ENCODE data around the gene FAM83G. TPM values are rescaled to one million over a fixed set of nuclear protein-coding genes. Genes with fewer than 3 reads are reported as not detected.

The FAM83G gene
- total RNA-seq, 2 experiments from 2014 or later, result 2.9 to 3.0 TPM

- Histone ChIP-seq H3K4me3 (ENCODE audit: low read length) (no peak overlapping the region), H3K4me1 (ENCODE audit: insufficient read depth, low read length) (peaks cover 55% of the 10 kb centered on the region), H3K27ac (ENCODE audit: low read depth in 1 of 2, low read length in 2 of 2) (no peak overlapping the region), H3K27me3 (ENCODE audit: control insufficient read depth in 1 of 2, insufficient read depth in 2 of 2, low read length in 2 of 2) (no peaks in the 10 kb centered on the region), H3K9me3 (ENCODE audit: control insufficient read depth in 1 of 2, insufficient read depth in 1 of 2, low read length in 2 of 2) (peaks cover 0 to 13% of the 10 kb centered on the region in 2 experiments), H3K36me3 (ENCODE audit: insufficient read depth, low read length) (peaks cover 8% of the 10 kb centered on the region)
- CTCF ChIA-PET, result no interaction called here
- DNase-seq, result no peak
- POLR2A ChIA-PET, result no interaction called here
- H3K9me3 Mint-ChIP-seq, result peaks cover 2% of the 10 kb centered on the region
- no peak for ATAC-seq (ENCODE audit: poor library complexity)
- H3K4me1 Mint-ChIP-seq (ENCODE audit: low read depth), result peaks cover 23% of the 10 kb centered on the region
- H3K4me3 Mint-ChIP-seq, result no peak overlapping the region
- H3K27ac Mint-ChIP-seq, result no peak overlapping the region
- peaks cover 14% of the 10 kb centered on the region for H3K36me3 Mint-ChIP-seq (ENCODE audit: low read depth)
- no peaks in the 10 kb centered on the region for H3K27me3 Mint-ChIP-seq
- intact Hi-C loops (cut with DNase I, micrococcal nuclease), result no loop called here
- TF ChIP-seq CTCF (IDR thresholded peaks at IDR 0.05), result no peak
Measured at GRCh38 chr17:18999394-18999793, 5.2 kb downstream of the FAM83G start.

- no peak for TF ChIP-seq CTCF (IDR thresholded peaks at IDR 0.05)
- Histone ChIP-seq H3K36me3 (ENCODE audit: insufficient read depth, low read length) (peaks cover 8% of the 10 kb centered on the region), H3K27me3 (ENCODE audit: control insufficient read depth in 1 of 2, insufficient read depth in 2 of 2, low read length in 2 of 2) (no peaks in the 10 kb centered on the region), H3K4me1 (ENCODE audit: insufficient read depth, low read length) (peaks cover 56% of the 10 kb centered on the region), H3K4me3 (ENCODE audit: low read length) (no peak overlapping the region), H3K9me3 (ENCODE audit: control insufficient read depth in 1 of 2, insufficient read depth in 1 of 2, low read length in 2 of 2) (peaks cover 0 to 13% of the 10 kb centered on the region in 2 experiments), H3K27ac (ENCODE audit: low read depth in 1 of 2, low read length in 2 of 2) (no peak overlapping the region)
- peaks cover 27% of the 10 kb centered on the region for H3K4me1 Mint-ChIP-seq (ENCODE audit: low read depth)
- CTCF ChIA-PET, result interaction anchor here (1.7 kb wide), 1 partner anchor 37 kb away, joined by 8 read pairs; no protein-coding TSS in a partner anchor
- intact Hi-C loops (cut with DNase I, micrococcal nuclease), result no loop called here
- POLR2A ChIA-PET, result interaction anchor here (0.9 kb wide), 1 partner anchor 25 kb away, joined by 3 read pairs; no protein-coding TSS in a partner anchor
- no peak overlapping the region for H3K4me3 Mint-ChIP-seq
- DNase-seq, result no peak
- peak overlapping the region; percentile 27 for H3K27ac Mint-ChIP-seq
- no peaks in the 10 kb centered on the region for H3K27me3 Mint-ChIP-seq
- H3K9me3 Mint-ChIP-seq, result peaks cover 2% of the 10 kb centered on the region
- no peak for ATAC-seq (ENCODE audit: poor library complexity)
- H3K36me3 Mint-ChIP-seq (ENCODE audit: low read depth), result peaks cover 14% of the 10 kb centered on the region
Measured at GRCh38 chr17:18997650-18998196, 6.8 kb downstream of the FAM83G start.

GRCh38 chr17:18996458-18996857 is 8.1 kb downstream of the FAM83G start:
- H3K4me1 Mint-ChIP-seq (ENCODE audit: low read depth), result peaks cover 20% of the 10 kb centered on the region
- ChIA-PET CTCF (no interaction called here), POLR2A (interaction anchor here (0.7 kb wide), 1 partner anchor 810 kb away, joined by 3 read pairs; no protein-coding TSS in a partner anchor)
- ATAC-seq (ENCODE audit: poor library complexity) (no peak), DNase-seq (no peak)
- no peak overlapping the region for H3K4me3 ChIP-seq (ENCODE audit: low read length)
- peaks cover 56% of the 10 kb centered on the region for H3K4me1 ChIP-seq (ENCODE audit: insufficient read depth, low read length)
- H3K27ac Mint-ChIP-seq, result no peak overlapping the region
- no peaks in the 10 kb centered on the region for H3K27me3 ChIP-seq (ENCODE audit: control insufficient read depth in 1 of 2, insufficient read depth in 2 of 2, low read length in 2 of 2)
- peaks cover 2% of the 10 kb centered on the region for H3K9me3 Mint-ChIP-seq
- intact Hi-C loops (cut with DNase I, micrococcal nuclease), result no loop called here
- H3K36me3 Mint-ChIP-seq (ENCODE audit: low read depth), result peaks cover 14% of the 10 kb centered on the region
- no peaks in the 10 kb centered on the region for H3K27me3 Mint-ChIP-seq
- H3K27ac ChIP-seq (ENCODE audit: low read depth in 1 of 2, low read length in 2 of 2), result no peak overlapping the region
- H3K4me3 Mint-ChIP-seq, result no peak overlapping the region
- peaks cover 0 to 13% of the 10 kb centered on the region in 2 experiments for H3K9me3 ChIP-seq (ENCODE audit: control insufficient read depth in 1 of 2, insufficient read depth in 1 of 2, low read length in 2 of 2)
- no peak for TF ChIP-seq CTCF (IDR thresholded peaks at IDR 0.05)
- peaks cover 8% of the 10 kb centered on the region for H3K36me3 ChIP-seq (ENCODE audit: insufficient read depth, low read length)
